Measurements from ENCODE around the gene LRRC18. TPM values are rescaled to one million over a fixed set of nuclear protein-coding genes. Genes with fewer than 3 reads are reported as not detected.
A peak's percentile ranks its signal among the peaks of the same experiment; 100 is the strongest.

The LRRC18 gene
- total RNA-seq: not detected
- long read RNA-seq: 0 reads

- Histone ChIP-seq H3K36me3 (no peaks in the 10 kb centered on the region), H3K4me3 (no peak within 1 kb of the TSS), H3K9me3 (replicated peaks) (no peaks in the 10 kb centered on the region), H3K27me3 (ENCODE audit: low read depth) (peaks cover 3% of the 10 kb centered on the region), H3K4me1 (no peaks in the 10 kb centered on the region), H3K27ac (replicated peaks) (no peak within 1 kb of the TSS)
- intact Hi-C loops (cut with micrococcal nuclease): no loop called here
- DNase-seq: no peak
- no peak for TF ChIP-seq CTCF (IDR thresholded peaks at IDR 0.05; ENCODE audit: borderline replicate concordance)
These were observed at the start of gene LRRC18 for GRCh38 chr10:48939790-48940325. Gene LRRC18, minus strand, starts transcription at chr10:48939840. Its CDS starts 25,685 bp downstream, at chr10:48914155.

- no peak for TF ChIP-seq CTCF (IDR thresholded peaks at IDR 0.05; ENCODE audit: borderline replicate concordance)
- H3K4me3 ChIP-seq: no peak overlapping the region
- intact Hi-C loops (cut with micrococcal nuclease): loop anchor here (10.0 kb wide), 1 partner anchor 179 kb away; no protein-coding TSS in a partner anchor
- H3K9me3 ChIP-seq (replicated peaks): no peaks in the 10 kb centered on the region
- H3K27ac ChIP-seq (replicated peaks): no peak overlapping the region
- DNase-seq: no peak
- no peaks in the 10 kb centered on the region for H3K36me3 ChIP-seq
- no peaks in the 10 kb centered on the region for H3K27me3 ChIP-seq (ENCODE audit: low read depth)
- H3K4me1 ChIP-seq: peaks cover 6% of the 10 kb centered on the region
These were observed 46.0 kb upstream of the LRRC18 start for GRCh38 chr10:48985621-48986158.

GRCh38 chr10:48983648-48984351 lies 44.2 kb upstream of the LRRC18 start:
- Histone ChIP-seq H3K27me3 (ENCODE audit: low read depth) (no peaks in the 10 kb centered on the region), H3K4me3 (no peak overlapping the region), H3K9me3 (replicated peaks) (no peaks in the 10 kb centered on the region), H3K27ac (replicated peaks) (no peak overlapping the region), H3K4me1 (peaks cover 6% of the 10 kb centered on the region), H3K36me3 (no peaks in the 10 kb centered on the region)
- no peak for DNase-seq
- no peak for TF ChIP-seq CTCF (IDR thresholded peaks at IDR 0.05; ENCODE audit: borderline replicate concordance)
- intact Hi-C loops (cut with micrococcal nuclease): loop anchor here (10.0 kb wide), 1 partner anchor 181 kb away; no protein-coding TSS in a partner anchor

GRCh38 chr10:48982584-48982983 lies 42.9 kb upstream of the LRRC18 start:
- H3K27ac ChIP-seq (replicated peaks): no peak overlapping the region
- no peaks in the 10 kb centered on the region for H3K27me3 ChIP-seq (ENCODE audit: low read depth)
- DNase-seq: no peak
- intact Hi-C loops (cut with micrococcal nuclease): loop anchor here (10.0 kb wide), 1 partner anchor 182 kb away; no protein-coding TSS in a partner anchor
- H3K36me3 ChIP-seq: no peaks in the 10 kb centered on the region
- no peak for TF ChIP-seq CTCF (IDR thresholded peaks at IDR 0.05; ENCODE audit: borderline replicate concordance)
- no peak overlapping the region for H3K4me3 ChIP-seq
- H3K4me1 ChIP-seq: peaks cover 6% of the 10 kb centered on the region
- no peaks in the 10 kb centered on the region for H3K9me3 ChIP-seq (replicated peaks)

GRCh38 chr10:48981310-48981907 lies 41.8 kb upstream of the LRRC18 start:
- DNase-seq: peak; percentile 57
- peak; percentile 92 for TF ChIP-seq CTCF (IDR thresholded peaks at IDR 0.05; ENCODE audit: borderline replicate concordance)

More at GRCh38 chr10:48981310-48981907, 41.8 kb upstream of the LRRC18 start:
- Histone ChIP-seq H3K27ac (replicated peaks) (no peak overlapping the region), H3K4me3 (no peak overlapping the region), H3K27me3 (ENCODE audit: low read depth) (no peaks in the 10 kb centered on the region), H3K36me3 (no peaks in the 10 kb centered on the region), H3K9me3 (replicated peaks) (no peaks in the 10 kb centered on the region), H3K4me1 (peaks cover 6% of the 10 kb centered on the region)
- intact Hi-C loops (cut with micrococcal nuclease): loop anchor here (10.0 kb wide), 1 partner anchor 183 kb away; no protein-coding TSS in a partner anchor

All from left ventricle myocardium inferior (tissue), 1 donor.